ENCODE data around the gene RAB1A.

The RAB1A gene

GRCh38 chr2:65085148-65085547 is 44.8 kb downstream of the RAB1A start:
- no peak for DNase-seq

DNA sequence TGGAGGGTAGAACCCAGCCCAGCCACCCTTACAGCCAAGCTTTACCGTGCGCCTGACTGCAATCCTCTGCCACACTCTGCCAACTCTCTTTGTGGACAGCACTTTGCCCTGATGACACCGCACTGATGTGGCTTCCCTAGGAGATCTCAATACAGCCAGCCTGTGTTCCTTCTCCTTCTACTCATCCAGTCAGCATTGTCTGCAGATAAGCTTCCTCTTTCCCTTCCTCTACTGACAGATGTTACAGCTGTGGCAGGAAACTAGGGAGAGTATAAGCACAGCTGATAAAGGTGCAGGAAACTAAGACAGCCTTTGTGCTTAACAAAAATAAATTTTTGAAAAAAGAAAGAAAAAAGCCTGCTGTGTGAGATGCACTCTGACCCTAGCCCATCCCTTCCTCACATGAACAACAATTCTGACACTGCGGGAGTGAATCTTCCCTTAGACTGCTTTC is 48.6 kb downstream of the RAB1A start:
- DNase-seq = no peak

DNA sequence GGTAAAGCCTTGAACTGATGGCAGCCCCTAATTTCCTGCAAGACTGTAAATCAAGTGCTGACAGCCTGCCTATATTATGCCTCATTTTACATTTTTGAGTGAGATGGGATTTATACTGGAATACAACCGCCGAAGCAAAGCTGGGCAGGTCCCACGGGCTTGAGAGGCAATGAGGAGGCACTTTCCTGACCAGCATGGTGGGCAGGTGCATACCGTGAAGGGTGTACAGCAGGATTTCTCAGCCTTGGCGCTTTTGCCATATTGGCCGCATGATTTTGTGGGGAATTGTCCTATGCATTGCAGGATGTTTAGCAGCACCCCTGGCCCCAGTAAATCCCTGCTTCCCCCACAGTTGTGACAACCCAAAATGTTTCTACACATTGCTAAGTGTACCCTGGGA is 50.9 kb downstream of the RAB1A start:
- no peak for DNase-seq

- no peak for DNase-seq
Measured at GRCh38 chr2:65077898-65078297, 52.0 kb downstream of the RAB1A start.

DNA sequence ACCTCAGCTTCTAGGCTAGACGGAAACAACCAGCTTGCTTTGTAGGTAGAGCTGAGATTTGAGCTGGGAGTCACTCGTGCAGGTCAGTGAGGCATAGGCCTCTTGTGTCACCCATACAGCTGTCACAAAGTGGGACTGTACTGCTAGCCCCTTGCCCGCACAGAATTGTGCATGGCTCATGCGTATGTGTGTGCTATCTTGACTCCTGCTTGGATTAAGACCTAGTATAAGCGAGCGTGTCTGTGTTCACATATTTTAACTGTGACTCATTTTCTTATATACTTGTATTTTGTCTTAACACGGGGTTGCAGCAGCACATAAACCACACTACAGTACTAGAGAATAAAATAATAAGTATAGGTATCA is 53.6 kb downstream of the RAB1A start:
- no peak for DNase-seq

DNA sequence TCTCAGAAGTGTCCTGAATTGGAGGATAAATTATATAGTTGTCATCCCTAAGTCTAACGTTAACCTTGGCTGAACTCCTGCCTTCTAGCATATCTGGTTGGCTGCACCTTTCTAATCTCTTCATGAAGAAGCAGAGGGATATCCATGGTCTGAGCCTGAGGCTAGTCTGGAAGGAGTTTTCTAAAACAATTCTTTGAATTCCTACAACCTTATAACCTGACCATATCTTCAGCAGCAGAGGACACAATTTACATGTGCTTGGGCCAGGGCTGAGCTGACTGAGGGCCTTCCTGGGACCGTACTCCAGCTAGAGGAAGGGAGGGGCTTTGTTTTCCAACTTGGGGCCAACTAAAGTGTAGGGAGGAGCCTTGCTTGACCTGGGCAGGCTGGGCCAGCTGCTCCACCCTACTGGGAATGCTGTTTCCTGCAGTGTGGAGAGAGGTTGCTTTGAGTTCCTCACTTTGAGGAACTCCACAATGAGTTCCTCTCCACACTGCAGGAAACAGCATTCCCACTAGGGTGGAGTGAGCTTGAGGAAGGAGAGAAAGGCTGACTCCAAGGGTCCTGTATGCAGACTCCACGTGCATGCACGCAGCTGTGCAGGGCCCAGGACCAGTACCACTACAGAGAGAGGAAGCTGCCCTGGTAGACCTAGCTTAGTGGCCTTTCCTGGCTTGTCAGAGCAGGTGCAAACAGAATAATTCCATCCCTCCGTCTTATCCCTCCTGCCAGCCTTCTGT is 54.1 kb downstream of the RAB1A start:
- no peak for DNase-seq

DNA sequence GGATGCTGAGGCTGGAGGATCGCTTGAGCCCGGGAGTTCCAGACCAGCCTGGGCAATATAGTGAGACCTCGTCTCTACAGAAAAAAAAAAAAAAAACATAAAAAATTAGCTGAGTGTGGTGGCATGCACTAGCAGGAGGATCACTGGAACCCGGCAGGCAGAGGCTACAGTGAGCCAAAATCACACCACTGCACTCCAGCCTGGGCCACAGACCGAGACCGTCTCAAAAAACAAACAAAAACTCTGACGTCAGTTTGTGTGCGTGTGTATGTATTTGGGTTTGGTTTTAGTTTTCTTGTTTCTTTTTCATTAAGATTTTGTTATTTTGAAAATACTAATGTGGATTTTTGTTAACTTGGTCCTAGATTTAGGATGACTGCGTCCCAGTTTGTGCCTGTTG is 54.7 kb downstream of the RAB1A start:
- no peak for DNase-seq

GRCh38 chr2:65073879-65074565 is 55.9 kb downstream of the RAB1A start:
- no peak for DNase-seq

- DNase-seq = no peak
Measured at GRCh38 chr2:65072181-65072970, 57.5 kb downstream of the RAB1A start.

DNA sequence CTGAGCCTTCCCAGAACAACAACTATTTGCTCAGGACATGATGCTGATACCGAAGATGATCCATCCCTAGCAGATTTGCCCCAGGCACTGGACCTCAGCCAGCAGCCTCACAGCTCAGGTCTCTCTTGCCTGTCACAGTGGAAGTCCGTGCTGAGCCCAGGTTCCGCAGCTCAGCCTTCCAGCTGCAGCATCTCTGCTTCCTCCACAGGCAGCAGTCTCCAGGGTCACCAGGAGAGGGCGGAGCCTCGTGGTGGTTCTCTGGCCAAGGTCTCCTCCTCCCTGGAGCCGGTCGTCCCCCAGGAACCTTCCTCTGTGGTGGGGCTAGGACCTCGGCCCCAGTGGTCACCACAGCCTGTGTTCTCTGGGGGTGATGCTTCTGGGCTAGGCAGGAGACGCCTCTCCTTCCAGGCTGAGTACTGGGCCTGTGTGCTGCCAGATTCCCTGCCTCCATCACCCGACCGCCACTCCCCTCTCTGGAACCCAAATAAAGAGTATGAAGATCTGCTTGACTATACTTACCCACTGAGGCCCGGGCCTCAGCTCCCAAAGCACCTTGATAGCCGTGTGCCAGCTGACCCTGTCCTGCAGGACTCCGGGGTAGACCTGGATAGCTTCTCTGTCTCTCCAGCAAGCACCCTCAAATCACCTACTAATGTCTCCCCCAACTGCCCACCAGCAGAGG is 58.3 kb downstream of the RAB1A start:
- no peak for DNase-seq

DNA sequence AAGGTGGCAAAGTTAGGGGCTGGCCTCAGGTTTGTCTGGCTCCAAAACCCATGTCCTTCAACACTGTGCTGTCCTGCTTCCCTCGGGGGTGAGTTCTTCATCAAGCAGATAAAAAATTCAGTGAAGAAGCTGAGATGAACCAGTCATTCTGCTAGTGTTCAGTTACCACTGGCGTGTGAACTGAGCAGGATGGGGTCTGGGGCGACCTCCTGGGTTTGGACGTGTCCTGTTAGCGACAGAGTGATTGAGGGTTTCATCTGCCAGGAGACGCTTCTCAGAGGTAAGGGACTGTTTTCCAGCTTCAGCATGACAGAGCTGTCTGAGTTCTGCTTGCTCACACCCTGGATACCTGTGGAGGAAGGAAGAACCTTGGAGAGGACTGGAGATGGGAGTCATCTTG is 59.0 kb downstream of the RAB1A start:
- no peak for DNase-seq

GRCh38 chr2:65070172-65070830 is 59.6 kb downstream of the RAB1A start:
- no peak for DNase-seq

- DNase-seq = no peak
Measured at GRCh38 chr2:65069439-65069824, 60.5 kb downstream of the RAB1A start.

DNA sequence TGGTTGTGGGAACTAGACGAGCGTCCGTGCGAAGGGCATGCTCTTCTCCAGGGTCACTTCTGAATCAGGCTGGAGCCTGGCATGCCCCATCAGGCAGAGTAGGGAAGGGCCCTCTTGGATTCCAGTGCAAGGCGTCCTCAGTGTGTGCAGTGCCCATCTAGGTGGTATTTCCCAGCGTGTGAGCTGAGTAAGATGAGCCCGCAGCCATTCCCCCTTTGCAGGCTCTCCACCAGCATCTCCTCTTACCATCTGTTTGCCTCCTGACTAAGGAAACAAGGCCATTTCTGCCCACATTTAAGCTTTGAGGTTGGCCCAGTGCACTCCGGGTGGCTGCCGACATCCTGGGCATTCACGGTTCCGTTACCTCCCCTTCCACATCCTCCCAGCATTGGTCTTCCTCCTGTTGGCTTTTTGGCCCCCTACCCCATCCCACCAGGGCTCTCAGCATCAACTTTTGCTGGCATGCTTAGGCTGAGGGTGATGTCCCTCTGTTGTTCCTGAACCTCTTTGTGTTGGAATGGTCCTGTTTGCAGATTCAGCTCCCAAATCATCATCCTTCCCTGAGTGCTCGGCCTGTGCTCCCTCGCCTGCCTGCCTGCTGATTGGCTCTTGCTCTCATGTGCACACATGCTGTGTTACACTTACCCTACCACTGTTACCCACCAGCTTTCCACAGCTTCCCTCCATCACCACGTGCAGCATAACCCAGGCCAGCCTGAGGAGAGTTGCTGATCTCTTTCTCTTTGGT is 61.9 kb downstream of the RAB1A start:
- no peak for DNase-seq

GRCh38 chr2:65064728-65065552 is 65.0 kb downstream of the RAB1A start:
- peak; percentile 58 for DNase-seq

DNA sequence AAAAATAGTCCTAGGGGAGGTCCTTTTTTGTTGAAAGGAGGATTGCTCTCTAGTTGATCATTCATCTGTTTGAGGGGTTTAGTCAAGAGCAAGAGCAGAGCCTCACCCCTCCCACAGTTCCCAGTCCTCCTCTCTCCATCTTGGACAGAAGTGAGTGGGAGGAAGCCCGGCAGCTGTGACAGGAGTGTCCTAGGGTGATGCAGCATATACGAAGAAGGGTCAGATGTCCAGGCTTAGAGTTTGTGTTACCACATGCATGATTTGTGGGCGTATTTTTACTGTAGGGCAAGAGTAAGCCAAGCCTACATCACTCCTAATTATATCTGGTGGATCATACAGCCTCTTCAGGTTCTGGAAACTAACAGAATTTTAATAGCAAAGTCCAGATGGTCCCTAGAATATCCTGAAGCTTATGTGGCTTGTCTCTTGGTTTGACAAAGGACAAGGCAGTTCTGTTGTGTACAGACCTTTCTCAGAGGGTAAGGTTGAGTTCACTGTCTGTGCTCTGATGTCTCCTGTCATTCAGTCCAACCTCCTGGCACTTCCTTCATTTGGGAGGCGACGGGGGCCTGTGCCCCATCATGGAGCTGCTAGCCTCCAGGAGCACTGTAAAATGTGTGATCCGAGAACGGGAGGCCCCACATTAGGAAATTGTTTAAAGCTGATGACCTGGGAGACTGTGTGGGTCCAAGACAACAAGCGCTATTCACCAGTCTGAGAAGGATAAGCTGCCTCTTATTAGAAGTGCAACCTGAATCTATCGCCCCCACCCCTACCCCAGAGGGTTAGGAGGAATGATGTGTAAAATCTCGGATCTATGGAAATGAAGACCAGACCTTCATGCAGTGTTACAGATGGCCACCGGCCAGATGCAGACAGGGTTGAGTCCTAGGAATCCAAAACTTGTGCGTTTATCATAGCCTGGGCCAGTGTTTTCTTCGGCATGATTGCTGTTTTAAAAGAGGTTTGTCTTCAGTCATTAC is 66.8 kb downstream of the RAB1A start:
- peak; percentile 19 for DNase-seq

DNA sequence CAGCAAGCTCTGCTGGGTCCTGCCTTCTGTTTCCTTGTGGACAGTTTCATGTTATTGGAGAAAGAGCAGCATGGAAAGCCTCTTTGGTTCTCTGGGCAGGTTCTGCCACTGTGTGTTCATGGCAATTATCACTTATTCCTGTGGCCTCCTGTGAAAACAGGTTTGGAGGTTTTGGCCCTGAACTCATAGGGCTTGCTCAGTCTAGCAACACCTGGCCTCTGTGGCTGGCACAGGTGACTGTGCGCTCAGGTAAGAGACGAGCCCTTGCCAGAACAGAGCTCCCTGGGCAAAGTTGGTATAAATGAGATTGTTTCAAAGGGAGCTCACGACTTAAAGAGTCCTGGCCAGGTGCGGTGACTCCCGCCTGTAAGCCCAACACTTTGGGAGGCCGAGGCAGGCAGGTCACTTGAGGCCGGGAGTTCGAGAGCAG is 68.0 kb downstream of the RAB1A start:
- DNase-seq = no peak

GRCh38 chr2:65061146-65061909 is 68.6 kb downstream of the RAB1A start:
- no peak for DNase-seq

DNA sequence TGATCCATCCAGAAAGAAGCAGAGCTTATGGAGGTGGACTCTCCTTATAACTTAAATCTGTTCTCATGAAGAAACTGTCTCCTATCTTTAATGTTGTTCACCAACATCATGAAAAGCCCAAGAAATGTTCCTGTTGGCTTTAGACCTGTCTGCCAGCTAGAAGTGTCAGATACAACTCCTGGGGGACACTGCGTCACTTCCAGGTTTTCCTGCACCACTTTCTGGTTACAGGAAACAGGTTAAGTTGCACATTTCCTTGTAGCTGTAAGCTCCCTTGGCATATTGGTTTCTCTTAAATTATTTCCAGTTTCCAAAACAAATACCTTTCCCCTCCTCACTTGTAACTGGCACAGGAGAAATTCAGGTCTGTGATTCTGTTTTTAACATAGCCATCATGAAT is 70.8 kb downstream of the RAB1A start:
- DNase-seq = no peak

Measured in left hindlimb (tissue), 1 donor.